ENCODE results near the gene POLR2F. TPM values are rescaled to one million over a fixed set of nuclear protein-coding genes. Genes with fewer than 3 reads are reported as not detected.

POLR2F gene
- total RNA-seq, 1 experiment from 2014 or later: 107 TPM

DNA sequence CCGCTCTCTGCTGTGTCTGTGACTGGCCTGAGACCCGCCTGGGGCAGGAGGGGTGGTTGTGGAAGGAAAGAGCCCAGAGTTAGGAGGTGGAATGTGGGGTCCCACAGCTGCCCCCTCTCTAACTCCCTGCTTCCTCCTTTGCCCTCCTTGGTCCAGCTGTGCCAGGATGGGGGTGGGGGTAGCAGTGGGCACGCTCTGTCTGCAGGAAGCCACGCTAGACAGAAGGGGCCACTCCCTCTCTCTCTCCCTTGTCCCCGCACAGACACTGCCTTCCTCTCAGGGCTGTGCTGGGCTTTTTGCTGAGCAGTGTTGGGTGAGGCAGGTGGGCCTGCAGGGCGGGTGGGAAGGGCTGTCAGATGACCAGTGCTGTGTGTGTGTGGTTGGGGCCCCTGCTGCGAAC lies 32.9 kb downstream of the POLR2F start:
- BruUV-seq (replicated peaks): no TSS peak
- Histone ChIP-seq H3K9ac (ENCODE audit: low read length) (no peak overlapping the region), H3K4me2 (ENCODE audit: low read length) (no peak overlapping the region), H4K20me1 (ENCODE audit: insufficient read depth) (no peaks in the 10 kb centered on the region), H3K9me3 (ENCODE audit: control insufficient read depth in 1 of 2, insufficient read depth in 1 of 2, low read depth in 1 of 2, low read length in 2 of 2) (no peaks in the 10 kb centered on the region), H3K36me3 (ENCODE audit: control insufficient read depth in 1 of 2, insufficient read depth in 2 of 2, low read length in 2 of 2) (no peaks in the 10 kb centered on the region), H3K27ac (ENCODE audit: low read depth, low read length) (no peak overlapping the region), H2AFZ (ENCODE audit: low read depth, low read length, poor library complexity, severe bottlenecking) (no peak overlapping the region), H3K4me3 (replicated peaks in 1 of 2; ENCODE audit: low read depth in 1 of 2, low read length in 2 of 2) (no peak overlapping the region), H3K79me2 (ENCODE audit: insufficient read depth, low read length) (no peaks in the 10 kb centered on the region), H3K27me3 (ENCODE audit: insufficient read depth, low read length) (no peaks in the 10 kb centered on the region), H3K9me2 (ENCODE audit: insufficient read depth) (no peaks in the 10 kb centered on the region), H3K4me1 (ENCODE audit: control insufficient read depth in 1 of 2, insufficient read depth in 2 of 2, low read length in 2 of 2) (no peaks in the 10 kb centered on the region)
- DNase-seq (ENCODE audit: low read depth, low spot score): no peak
- CTCF ChIA-PET: no interaction called here
- TF ChIP-seq EZH2phosphoT487 (IDR thresholded peaks at IDR 0.05; ENCODE audit: borderline replicate concordance): no peak
- no peak for TF ChIP-seq ZFX (IDR thresholded peaks at IDR 0.05)
- no peak for TF ChIP-seq YY1 (IDR thresholded peaks at IDR 0.05; ENCODE audit: extremely low read depth, insufficient replicate concordance, low read depth, low read length)
- no peak for TF ChIP-seq ELF1 (IDR thresholded peaks at IDR 0.05; ENCODE audit: borderline replicate concordance, low read depth)
- TF ChIP-seq, protein P1, sequence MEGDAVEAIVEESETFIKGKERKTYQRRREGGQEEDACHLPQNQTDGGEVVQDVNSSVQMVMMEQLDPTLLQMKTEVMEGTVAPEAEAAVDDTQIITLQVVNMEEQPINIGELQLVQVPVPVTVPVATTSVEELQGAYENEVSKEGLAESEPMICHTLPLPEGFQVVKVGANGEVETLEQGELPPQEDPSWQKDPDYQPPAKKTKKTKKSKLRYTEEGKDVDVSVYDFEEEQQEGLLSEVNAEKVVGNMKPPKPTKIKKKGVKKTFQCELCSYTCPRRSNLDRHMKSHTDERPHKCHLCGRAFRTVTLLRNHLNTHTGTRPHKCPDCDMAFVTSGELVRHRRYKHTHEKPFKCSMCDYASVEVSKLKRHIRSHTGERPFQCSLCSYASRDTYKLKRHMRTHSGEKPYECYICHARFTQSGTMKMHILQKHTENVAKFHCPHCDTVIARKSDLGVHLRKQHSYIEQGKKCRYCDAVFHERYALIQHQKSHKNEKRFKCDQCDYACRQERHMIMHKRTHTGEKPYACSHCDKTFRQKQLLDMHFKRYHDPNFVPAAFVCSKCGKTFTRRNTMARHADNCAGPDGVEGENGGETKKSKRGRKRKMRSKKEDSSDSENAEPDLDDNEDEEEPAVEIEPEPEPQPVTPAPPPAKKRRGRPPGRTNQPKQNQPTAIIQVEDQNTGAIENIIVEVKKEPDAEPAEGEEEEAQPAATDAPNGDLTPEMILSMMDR (IDR thresholded peaks at IDR 0.05 in 2 of 3, conservative IDR thresholded peaks at IDR 0.05 in 1 of 3; ENCODE audit: borderline replicate concordance in 1 of 3, insufficient read depth in 1 of 3, low read depth in 2 of 3, low read length in 2 of 3): no peak
- intact Hi-C loops (cut with micrococcal nuclease): no loop called here
- RAD21 ChIA-PET (ENCODE audit: low non-redundant PET in 1 of 2, low total read pairs in 2 of 2, uncharacterized antibody in 2 of 2, unreplicated experiment in 2 of 2): no interaction called here
- POLR2A ChIA-PET: no interaction called here
- ATAC-seq: no peak

DNA sequence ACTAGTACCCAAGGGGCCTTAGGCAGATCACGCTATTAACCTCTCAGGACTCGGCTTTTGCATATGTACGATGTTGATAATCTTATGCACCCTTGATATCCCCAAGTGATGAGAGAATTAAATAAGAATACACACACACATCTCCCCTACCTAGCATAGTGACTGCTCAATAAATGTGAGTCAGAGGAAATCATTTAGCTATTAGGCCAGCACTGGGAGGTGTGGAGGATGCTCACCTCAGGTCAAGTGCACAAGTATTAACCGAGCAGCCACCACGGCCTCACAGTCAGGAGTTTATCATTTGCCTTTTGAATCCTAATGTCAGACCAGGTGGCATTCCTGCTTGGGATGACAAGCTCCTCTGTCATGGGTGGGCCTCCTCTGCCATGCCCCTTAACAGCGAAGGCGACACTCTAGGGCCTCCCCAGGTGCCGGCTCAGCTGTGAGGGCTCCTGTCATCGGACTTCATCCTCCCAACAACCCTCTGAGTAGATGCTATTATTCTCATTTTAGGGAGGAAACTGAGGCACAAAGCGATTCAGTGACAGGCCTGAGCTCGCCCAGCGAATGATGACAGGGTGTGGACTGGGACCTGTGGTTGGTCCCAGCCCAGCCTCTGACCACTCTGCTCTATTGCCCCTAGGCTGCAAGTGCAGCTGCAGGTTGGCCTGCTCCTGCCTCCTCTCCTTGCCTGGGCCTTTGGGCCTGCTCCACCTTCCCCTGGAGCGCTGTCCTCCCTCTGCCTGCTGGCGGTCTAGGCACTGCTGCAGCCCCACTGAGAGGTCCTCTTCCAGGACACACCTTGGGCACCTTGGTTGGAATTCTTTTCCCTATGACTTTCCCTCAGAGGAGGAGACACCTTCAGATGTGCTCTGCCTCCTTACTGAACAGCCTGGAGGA lies 35.9 kb downstream of the POLR2F start:
- CTCF ChIA-PET: no interaction called here
- Histone ChIP-seq H3K9me3 (ENCODE audit: control insufficient read depth in 1 of 2, insufficient read depth in 1 of 2, low read depth in 1 of 2, low read length in 2 of 2) (no peaks in the 10 kb centered on the region), H3K36me3 (ENCODE audit: control insufficient read depth in 1 of 2, insufficient read depth in 2 of 2, low read length in 2 of 2) (no peaks in the 10 kb centered on the region), H3K9me2 (ENCODE audit: insufficient read depth) (no peaks in the 10 kb centered on the region), H3K4me1 (ENCODE audit: control insufficient read depth in 1 of 2, insufficient read depth in 2 of 2, low read length in 2 of 2) (no peaks in the 10 kb centered on the region), H3K9ac (ENCODE audit: low read length) (no peak overlapping the region), H3K27ac (ENCODE audit: low read depth, low read length) (no peak overlapping the region), H3K79me2 (ENCODE audit: insufficient read depth, low read length) (no peaks in the 10 kb centered on the region), H3K4me2 (ENCODE audit: low read length) (no peak overlapping the region), H3K27me3 (ENCODE audit: insufficient read depth, low read length) (no peaks in the 10 kb centered on the region), H4K20me1 (ENCODE audit: insufficient read depth) (no peaks in the 10 kb centered on the region), H3K4me3 (replicated peaks in 1 of 2; ENCODE audit: low read depth in 1 of 2, low read length in 2 of 2) (no peak overlapping the region), H2AFZ (ENCODE audit: low read depth, low read length, poor library complexity, severe bottlenecking) (no peak overlapping the region)
- ATAC-seq: no peak
- no TSS peak for BruUV-seq (replicated peaks)
- intact Hi-C loops (cut with micrococcal nuclease): no loop called here
- TF ChIP-seq EGR1 (IDR thresholded peaks at IDR 0.05; ENCODE audit: low read depth): no peak
- TF ChIP-seq ZNF274 (IDR thresholded peaks at IDR 0.05; ENCODE audit: low read depth, low read length): no peak
- TF ChIP-seq FOSL1 (IDR thresholded peaks at IDR 0.05; ENCODE audit: low read depth): no peak
- POLR2A ChIA-PET: no interaction called here
- RAD21 ChIA-PET (ENCODE audit: low non-redundant PET in 1 of 2, low total read pairs in 2 of 2, uncharacterized antibody in 2 of 2, unreplicated experiment in 2 of 2): no interaction called here
- DNase-seq (ENCODE audit: low read depth, low spot score): no peak
